ENCODE data around the gene FTCD.
"Not testable (repeated sequence)": the region's sequence is repeated elsewhere in the genome, so short reads cannot be mapped to it uniquely, and the experiment has no call there.

Gene FTCD

GRCh38 chr21:46111857-46112724, 43.3 kb downstream of the FTCD start:
- DNase-seq (ENCODE audit: low read depth in 2 of 2) = no peak

GRCh38 chr21:46111193-46111571, 44.2 kb downstream of the FTCD start:
- DNase-seq (ENCODE audit: low read depth in 2 of 2) = no peak

- DNase-seq (ENCODE audit: low read depth in 2 of 2) = no peak
Measured at GRCh38 chr21:46110499-46111192, 44.7 kb downstream of the FTCD start.

GRCh38 chr21:46109313-46110221, 45.8 kb downstream of the FTCD start:
- no peak for DNase-seq (ENCODE audit: low read depth in 2 of 2)

GRCh38 chr21:46108827-46109312, 46.5 kb downstream of the FTCD start:
- no peak for DNase-seq (ENCODE audit: low read depth in 2 of 2)

GRCh38 chr21:46107376-46107775, 48.0 kb downstream of the FTCD start:
- not testable (repeated sequence) for DNase-seq (ENCODE audit: low read depth in 2 of 2)

GRCh38 chr21:46104104-46104503, 51.3 kb downstream of the FTCD start:
- DNase-seq (ENCODE audit: low read depth in 2 of 2) = no peak

GRCh38 chr21:46100906-46101305, 54.5 kb downstream of the FTCD start:
- DNase-seq (ENCODE audit: low read depth in 2 of 2) = no peak

GRCh38 chr21:46100426-46100825, 55.0 kb downstream of the FTCD start:
- peak; percentile 44 to 47 for DNase-seq (ENCODE audit: low read depth in 2 of 2)

- no peak for DNase-seq (ENCODE audit: low read depth in 2 of 2)
Measured at GRCh38 chr21:46100020-46100419, 55.4 kb downstream of the FTCD start.

GRCh38 chr21:46099476-46099875, 55.9 kb downstream of the FTCD start:
- DNase-seq (ENCODE audit: low read depth in 2 of 2) = no peak

GRCh38 chr21:46098303-46099141, 56.9 kb downstream of the FTCD start:
- DNase-seq (ENCODE audit: low read depth in 2 of 2) = no peak

- no peak for DNase-seq (ENCODE audit: low read depth in 2 of 2)
Measured at GRCh38 chr21:46097336-46098293, 57.8 kb downstream of the FTCD start, which contains the start of gene COL6A2. Gene COL6A2 (plus strand): TSS chr21:46098112.

GRCh38 chr21:46096596-46097335, 58.6 kb downstream of the FTCD start:
- DNase-seq (ENCODE audit: low read depth in 2 of 2) = no peak

- no peak for DNase-seq (ENCODE audit: low read depth in 2 of 2)
Measured at GRCh38 chr21:46095814-46096595, 59.4 kb downstream of the FTCD start.

GRCh38 chr21:46095083-46095719, 60.2 kb downstream of the FTCD start:
- DNase-seq (ENCODE audit: low read depth in 2 of 2) = no peak

- DNase-seq (ENCODE audit: low read depth in 2 of 2) = no peak
Measured at GRCh38 chr21:46094401-46095082, 60.8 kb downstream of the FTCD start.

Measured in fibroblast of skin of left biceps (primary cell).